Mononuclear cell (primary cell): ENCODE data around the gene RANBP3. TPM values are rescaled to one million over a fixed set of nuclear protein-coding genes. Genes with fewer than 3 reads are reported as not detected.

Source experiments
- H3K27me3 ChIP-seq: 2 replicates; pipeline ENCODE4 v1.6.0; 2011; ENCODE audit warnings: low read length, control low read depth; ENCODE audit not compliant: insufficient read depth
- H3K4me1 ChIP-seq: 2 replicates; pipeline ENCODE4 v1.5.1; 2011; ENCODE audit warnings: mild to moderate bottlenecking, low read length, control low read depth; ENCODE audit not compliant: insufficient read depth
- H3K4me3 ChIP-seq: 2 replicates; pipeline ENCODE4 v1.5.1; 2011; ENCODE audit warnings: mild to moderate bottlenecking, low read length, moderate library complexity
- H3K9me3 ChIP-seq: 2 replicates; pipeline ENCODE4 v1.5.1; 2011; ENCODE audit warnings: low read depth, mild to moderate bottlenecking, control low read depth, low read length
- total RNA-seq: library from RNA; depleted of rRNA; stranded (reverse); fragments of >200 nt; gene quantifications from one replicate; pipeline ENCODE4 v1.2.3, GENCODE V29; 2012

The RANBP3 gene
- total RNA-seq, 1 donor = 62.9 TPM

- no peaks in the 10 kb centered on the region for H3K27me3 ChIP-seq
Measured at GRCh38 chr19:5907241-5907640, 70.7 kb downstream of the RANBP3 start.

GRCh38 chr19:5905114-5905778 lies 72.7 kb downstream of the RANBP3 start:
- no peaks in the 10 kb centered on the region for H3K27me3 ChIP-seq
- peak overlapping the region; percentile 67 for H3K4me3 ChIP-seq
- peaks cover 28% of the 10 kb centered on the region for H3K4me1 ChIP-seq
- no peaks in the 10 kb centered on the region for H3K9me3 ChIP-seq

More at GRCh38 chr19:5907241-5907640, 70.7 kb downstream of the RANBP3 start:
- Histone ChIP-seq H3K9me3 (no peaks in the 10 kb centered on the region), H3K4me1 (peaks cover 26% of the 10 kb centered on the region), H3K4me3 (no peak overlapping the region)

- H3K4me1 ChIP-seq = peaks cover 28% of the 10 kb centered on the region
- no peaks in the 10 kb centered on the region for H3K27me3 ChIP-seq
- peak within 1 kb of the TSS; percentile 72 for H3K4me3 ChIP-seq
- no peaks in the 10 kb centered on the region for H3K9me3 ChIP-seq
Measured at GRCh38 chr19:5904352-5905113, 73.4 kb downstream of the RANBP3 start, which contains the start of gene VMAC. Gene VMAC (plus strand): TSS chr19:5904872. CDS start chr19:5904891, 19 bp downstream.

GRCh38 chr19:5903624-5904351 lies 74.2 kb downstream of the RANBP3 start, which contains the start of gene NDUFA11:
Gene NDUFA11 (minus strand): TSS chr19:5903790. CDS start chr19:5903708, 82 bp downstream.
- H3K9me3 ChIP-seq = no peaks in the 10 kb centered on the region
- H3K4me1 ChIP-seq = peaks cover 28% of the 10 kb centered on the region
- no peaks in the 10 kb centered on the region for H3K27me3 ChIP-seq
- peak within 1 kb of the TSS; percentile 72 for H3K4me3 ChIP-seq

- Histone ChIP-seq H3K4me1 (peaks cover 28% of the 10 kb centered on the region), H3K27me3 (no peaks in the 10 kb centered on the region), H3K9me3 (no peaks in the 10 kb centered on the region), H3K4me3 (peak overlapping the region; percentile 72)
Measured at GRCh38 chr19:5903056-5903623, 74.8 kb downstream of the RANBP3 start.

GRCh38 chr19:5900976-5901375 lies 77.0 kb downstream of the RANBP3 start:
- H3K4me1 ChIP-seq = peaks cover 23% of the 10 kb centered on the region

GRCh38 chr19:5899728-5900526 lies 78.0 kb downstream of the RANBP3 start:
- no peaks in the 10 kb centered on the region for H3K9me3 ChIP-seq
- H3K27me3 ChIP-seq = no peaks in the 10 kb centered on the region
- H3K4me1 ChIP-seq = peaks cover 13% of the 10 kb centered on the region

More at GRCh38 chr19:5900976-5901375, 77.0 kb downstream of the RANBP3 start:
- no peaks in the 10 kb centered on the region for H3K9me3 ChIP-seq
- H3K4me3 ChIP-seq = no peak overlapping the region
- no peaks in the 10 kb centered on the region for H3K27me3 ChIP-seq

GRCh38 chr19:5897189-5897969 lies 80.6 kb downstream of the RANBP3 start:
- Histone ChIP-seq H3K4me1 (peaks cover 3% of the 10 kb centered on the region), H3K4me3 (no peak overlapping the region), H3K27me3 (no peaks in the 10 kb centered on the region), H3K9me3 (no peaks in the 10 kb centered on the region)

More at GRCh38 chr19:5899728-5900526, 78.0 kb downstream of the RANBP3 start:
- no peak overlapping the region for H3K4me3 ChIP-seq

GRCh38 chr19:5896365-5897076 lies 81.4 kb downstream of the RANBP3 start:
- Histone ChIP-seq H3K27me3 (no peaks in the 10 kb centered on the region), H3K4me3 (no peak overlapping the region), H3K4me1 (no peaks in the 10 kb centered on the region), H3K9me3 (no peaks in the 10 kb centered on the region)

- no peaks in the 10 kb centered on the region for H3K4me1 ChIP-seq
- H3K9me3 ChIP-seq = no peaks in the 10 kb centered on the region
- H3K27me3 ChIP-seq = no peaks in the 10 kb centered on the region
- no peak overlapping the region for H3K4me3 ChIP-seq
Measured at GRCh38 chr19:5895890-5896289, 82.0 kb downstream of the RANBP3 start.

- Histone ChIP-seq H3K9me3 (no peaks in the 10 kb centered on the region), H3K27me3 (no peaks in the 10 kb centered on the region), H3K4me3 (no peak overlapping the region), H3K4me1 (no peaks in the 10 kb centered on the region)
Measured at GRCh38 chr19:5895409-5895808, 82.5 kb downstream of the RANBP3 start.

GRCh38 chr19:5894704-5895349 lies 83.1 kb downstream of the RANBP3 start:
- Histone ChIP-seq H3K4me1 (no peaks in the 10 kb centered on the region), H3K9me3 (no peaks in the 10 kb centered on the region), H3K27me3 (no peaks in the 10 kb centered on the region), H3K4me3 (no peak overlapping the region)
